ENCODE data around the gene GFER.
"Not testable (repeated sequence)": the region's sequence is repeated elsewhere in the genome, so short reads cannot be mapped to it uniquely, and the experiment has no call there.

The GFER gene

DNA sequence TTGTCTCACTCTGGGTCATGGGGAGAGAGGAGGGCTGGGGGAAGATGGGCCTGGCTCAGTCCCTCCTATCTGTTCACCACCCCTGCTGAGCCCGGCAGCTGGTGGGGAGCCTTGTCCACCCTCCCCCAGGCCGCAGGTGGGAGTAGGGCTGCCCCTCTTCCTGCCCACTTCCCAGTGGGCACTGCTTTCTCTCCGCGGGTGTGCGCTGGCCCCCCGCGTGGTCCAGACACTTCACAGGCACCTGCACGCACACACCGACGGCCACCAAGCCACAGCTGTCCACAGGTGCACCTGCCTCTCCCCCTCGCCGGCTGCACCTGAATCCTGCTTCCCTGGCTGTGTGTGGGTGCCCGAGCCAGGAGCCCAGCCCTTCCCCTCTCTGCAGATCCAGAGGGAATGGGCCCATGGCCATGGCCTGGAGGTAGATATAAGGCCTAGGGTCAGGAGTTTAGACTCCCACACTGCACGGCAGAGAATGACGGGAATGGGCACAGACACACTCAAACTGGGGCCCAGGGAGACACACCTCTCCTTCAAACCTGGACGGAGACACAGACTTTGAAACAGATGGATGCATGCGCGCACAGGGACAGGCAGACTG lies 44.7 kb downstream of the GFER start:
- DNase-seq: no peak

- no peak for DNase-seq
Measured at GRCh38 chr16:2029350-2029749, 45.4 kb downstream of the GFER start.

DNA sequence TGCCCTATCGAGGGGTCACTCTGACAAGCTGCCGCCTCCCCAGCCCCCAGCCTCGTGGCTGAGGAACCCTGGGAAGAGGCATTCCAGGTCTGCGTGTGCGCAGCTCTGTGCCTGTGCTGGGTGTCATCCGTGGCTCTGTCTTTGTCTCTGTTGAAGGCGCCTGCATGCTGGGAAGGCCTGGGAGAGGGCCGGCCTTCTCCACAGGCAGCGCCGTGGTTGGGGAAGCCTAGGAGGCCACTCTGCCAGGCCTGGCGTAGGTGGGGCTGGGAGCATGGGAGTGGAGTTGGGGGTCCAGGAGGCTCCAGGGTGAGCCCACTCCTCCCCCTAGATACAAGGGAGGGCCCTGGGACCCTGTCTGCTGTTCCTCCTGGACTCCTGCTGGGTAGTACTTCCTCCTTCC lies 46.0 kb downstream of the GFER start:
- DNase-seq: no peak

GRCh38 chr16:2031081-2031577 lies 47.1 kb downstream of the GFER start:
- no peak for DNase-seq

DNA sequence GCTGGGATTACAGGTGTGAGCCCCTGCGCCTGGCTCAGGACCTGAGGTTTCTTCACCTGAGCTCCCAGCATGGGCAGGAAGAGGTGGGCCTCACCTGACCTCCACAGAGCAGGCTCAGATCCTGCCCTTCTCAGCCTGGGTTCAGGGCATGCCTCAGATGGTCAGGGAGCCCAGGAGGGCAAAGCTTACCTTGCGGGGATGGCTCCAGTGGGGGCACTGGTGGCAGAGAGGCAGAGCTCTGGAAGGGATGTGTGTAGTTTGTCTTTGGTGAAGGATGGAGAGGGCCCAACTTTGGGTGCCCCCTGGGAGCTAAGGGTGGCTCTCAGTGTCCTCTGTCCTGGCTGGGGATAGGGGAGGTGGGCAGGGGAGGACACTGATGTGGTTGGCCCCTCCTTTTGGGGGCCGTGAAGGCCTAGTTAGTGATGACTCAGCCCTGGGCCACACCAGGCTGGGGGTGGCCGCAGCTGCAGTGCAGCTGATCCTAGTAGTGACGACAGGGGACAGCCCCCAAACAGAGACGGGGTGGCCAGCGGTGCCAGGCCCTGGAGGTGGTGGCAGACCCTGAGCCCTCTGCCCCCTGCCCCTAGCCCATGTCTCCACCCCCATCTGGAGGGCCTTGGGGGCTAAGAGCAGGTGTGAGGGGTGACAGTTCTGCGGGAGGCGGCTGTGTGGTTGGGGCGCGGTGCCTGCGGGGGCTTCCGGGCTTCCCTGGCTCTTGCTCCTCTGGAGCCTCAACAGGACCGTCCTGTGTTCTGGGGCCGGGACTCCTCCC lies 48.5 kb downstream of the GFER start:
- no peak for DNase-seq

DNA sequence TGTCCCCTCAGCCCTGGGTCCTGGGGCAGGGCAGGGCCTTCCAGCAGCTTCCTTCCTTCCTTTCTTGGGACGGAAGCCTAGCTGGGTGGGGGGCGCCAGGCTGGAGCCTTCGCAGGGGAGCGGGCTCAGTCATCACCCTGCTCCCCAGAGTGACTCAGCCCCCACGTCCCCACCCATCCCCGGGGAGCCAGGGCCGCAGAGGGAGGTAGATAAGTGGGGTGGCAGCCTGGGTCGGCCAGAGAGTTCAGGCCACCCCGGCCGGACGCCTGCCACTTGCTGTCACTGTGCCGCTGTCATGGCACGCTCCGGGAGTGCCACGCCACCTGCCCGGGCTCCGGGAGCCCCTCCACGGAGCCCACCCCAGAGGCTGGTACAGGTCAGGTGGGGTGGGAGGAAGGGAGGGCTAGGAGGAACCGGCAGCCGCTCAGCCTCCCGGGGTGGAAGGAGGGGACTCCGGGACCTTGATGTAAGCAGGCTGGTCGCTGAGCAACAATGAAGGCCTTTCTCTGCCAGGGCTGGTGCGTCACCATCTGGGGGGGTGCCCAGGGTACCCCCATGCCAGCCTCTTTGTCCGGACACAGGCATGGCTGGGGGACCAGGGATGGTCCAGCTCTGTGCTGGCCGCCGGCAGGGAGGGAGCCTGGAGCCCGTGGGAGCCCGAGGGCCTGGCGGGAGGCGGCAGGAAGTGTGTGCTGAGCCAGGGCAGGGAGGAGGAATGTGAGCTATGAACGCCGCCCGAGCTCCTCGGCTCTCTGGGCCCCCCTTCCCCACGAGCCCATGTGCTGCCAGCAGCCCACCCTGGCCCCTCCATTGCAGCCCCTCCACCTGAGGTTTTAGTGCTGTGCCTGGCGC lies 49.3 kb downstream of the GFER start:
- DNase-seq: no peak

DNA sequence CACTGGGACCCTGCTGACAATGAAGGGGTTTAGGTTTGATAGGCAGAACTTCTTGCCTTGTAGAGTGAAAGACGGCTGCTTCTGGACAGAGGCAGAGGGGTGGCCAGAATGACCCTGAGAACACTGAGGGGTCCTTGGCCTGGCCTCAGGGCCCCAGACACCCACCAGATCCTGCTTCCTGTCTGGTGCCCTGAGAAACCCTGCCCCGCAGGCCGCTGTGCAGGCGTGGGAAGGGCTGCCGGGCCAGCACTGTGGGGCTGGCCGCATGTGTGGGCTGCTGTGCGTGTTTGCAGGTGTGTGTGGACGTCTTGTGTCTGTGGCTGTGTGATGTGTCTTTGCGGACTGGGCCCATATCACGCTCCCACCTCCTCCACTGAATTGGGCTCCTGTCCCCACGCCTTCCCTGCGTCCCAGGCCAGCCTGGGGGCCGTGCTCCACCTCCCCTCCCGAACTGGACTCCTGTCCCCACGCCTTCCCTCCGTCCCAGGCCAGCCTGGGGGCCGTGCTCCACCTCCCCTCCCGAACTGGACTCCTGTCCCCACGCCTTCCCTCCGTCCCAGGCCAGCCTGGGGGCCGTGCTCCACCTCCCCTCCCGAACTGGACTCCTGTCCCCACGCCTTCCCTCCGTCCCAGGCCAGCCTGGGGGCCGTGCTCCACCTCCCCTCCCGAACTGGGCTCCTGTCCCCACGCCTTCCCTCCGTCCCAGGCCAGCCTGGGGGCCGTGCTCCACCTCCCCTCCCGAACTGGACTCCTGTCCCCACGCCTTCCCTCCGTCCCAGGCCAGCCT lies 50.1 kb downstream of the GFER start:
- not testable (repeated sequence) for DNase-seq

DNA sequence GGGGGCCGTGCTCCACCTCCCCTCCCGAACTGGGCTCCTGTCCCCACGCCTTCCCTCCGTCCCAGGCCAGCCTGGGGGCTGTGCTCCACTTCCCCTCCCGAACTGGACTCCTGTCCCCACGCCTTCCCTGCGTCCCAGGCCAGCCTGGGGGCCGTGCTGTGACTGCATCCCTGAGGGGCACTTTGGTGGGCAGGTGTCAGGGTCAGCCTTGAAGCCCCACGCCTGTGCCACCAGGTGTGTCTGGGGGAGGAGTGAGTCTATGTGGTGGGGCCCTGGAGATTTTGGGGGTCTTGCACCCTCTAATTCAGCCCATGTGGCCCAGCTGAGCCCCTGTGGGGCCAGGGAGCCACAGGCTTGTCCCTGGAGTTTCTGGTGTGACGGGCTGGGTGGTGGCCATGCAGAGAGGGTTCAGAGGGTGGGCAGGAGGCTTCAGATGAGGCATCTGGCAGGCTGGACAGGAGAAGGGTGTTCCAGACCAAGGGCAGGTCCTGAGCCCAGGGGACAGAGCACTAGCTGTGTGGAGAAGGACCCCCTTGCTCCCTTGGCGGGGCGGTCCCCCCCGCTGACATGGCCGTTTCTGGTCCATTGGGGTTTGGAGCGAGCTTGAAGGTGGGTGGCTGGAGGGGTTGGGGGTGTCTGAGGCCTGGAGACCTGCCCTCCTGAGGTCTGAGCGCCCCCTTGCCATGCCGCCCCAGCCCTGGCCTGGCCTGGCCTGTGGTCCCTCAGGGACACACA lies 50.9 kb downstream of the GFER start:
- no peak for DNase-seq

- no peak for DNase-seq
Measured at GRCh38 chr16:2035431-2036199, 51.6 kb downstream of the GFER start.

- DNase-seq: no peak
Measured at GRCh38 chr16:2036200-2036966, 52.4 kb downstream of the GFER start.

GRCh38 chr16:2037115-2037514 lies 53.1 kb downstream of the GFER start:
- no peak for DNase-seq
